Measurements from ENCODE around the gene EPHA3.

DNA sequence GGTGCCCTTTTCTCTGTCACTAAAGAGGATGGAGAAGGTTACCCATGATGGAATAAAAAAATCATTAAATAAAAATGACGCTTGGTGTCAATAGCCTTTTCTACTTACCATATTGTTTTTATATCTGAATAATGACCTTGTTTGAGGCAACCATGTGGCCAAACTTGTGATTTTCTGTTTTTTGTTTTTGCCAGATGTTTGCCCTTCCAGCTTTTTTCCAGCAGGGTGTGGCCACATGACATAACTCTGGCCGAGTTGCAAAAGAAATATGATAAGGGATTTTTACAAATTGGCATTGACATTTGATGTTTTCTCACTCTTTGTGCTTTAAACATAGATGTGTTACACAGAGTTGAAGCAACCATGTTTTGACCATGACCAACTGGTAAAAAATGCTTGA is 39.7 kb upstream of the EPHA3 start:
- no peak for TF ChIP-seq CTCF (conservative IDR thresholded peaks at IDR 0.05; ENCODE audit: low read depth, low read length)
- no peak for TF ChIP-seq POLR2A (IDR thresholded peaks at IDR 0.05; ENCODE audit: low read depth, low read length)
- TF ChIP-seq, protein P1, sequence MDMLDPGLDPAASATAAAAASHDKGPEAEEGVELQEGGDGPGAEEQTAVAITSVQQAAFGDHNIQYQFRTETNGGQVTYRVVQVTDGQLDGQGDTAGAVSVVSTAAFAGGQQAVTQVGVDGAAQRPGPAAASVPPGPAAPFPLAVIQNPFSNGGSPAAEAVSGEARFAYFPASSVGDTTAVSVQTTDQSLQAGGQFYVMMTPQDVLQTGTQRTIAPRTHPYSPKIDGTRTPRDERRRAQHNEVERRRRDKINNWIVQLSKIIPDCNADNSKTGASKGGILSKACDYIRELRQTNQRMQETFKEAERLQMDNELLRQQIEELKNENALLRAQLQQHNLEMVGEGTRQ (IDR thresholded peaks at IDR 0.05; ENCODE audit: low read depth, low read length): no peak
- no peak for TF ChIP-seq RAD21 (IDR thresholded peaks at IDR 0.05; ENCODE audit: low read length)
- no peak for TF ChIP-seq CHD1 (IDR thresholded peaks at IDR 0.05; ENCODE audit: low read depth, low read length)
- TF ChIP-seq BHLHE40 (IDR thresholded peaks at IDR 0.05; ENCODE audit: low read depth, low read length): no peak
- TF ChIP-seq CEBPB (IDR thresholded peaks at IDR 0.05; ENCODE audit: low read depth, low read length): no peak
- no peak for TF ChIP-seq MAZ (IDR thresholded peaks at IDR 0.05; ENCODE audit: borderline replicate concordance, low read depth, low read length)
- no peak for TF ChIP-seq RCOR1 (IDR thresholded peaks at IDR 0.05; ENCODE audit: insufficient replicate concordance, low read length)
